ENCODE measurements around the gene MISP3.

GRCh38 chr19:14112809-14113385, 40.3 kb downstream of the MISP3 start:
- TF ChIP-seq CTCF (IDR thresholded peaks at IDR 0.05; ENCODE audit: low read depth, low read length, poor library complexity, severe bottlenecking) (no peak), EZH2phosphoT487 (IDR thresholded peaks at IDR 0.05; ENCODE audit: borderline replicate concordance, low read length) (no peak)

All from DOHH2 (cell line).